Activated CD4-positive, alpha-beta memory T cell treated with anti-CD3 and anti-CD28 coated beads for 36 hours (primary cell): Measurements from ENCODE around the gene OR7D2. TPM values are rescaled to one million over a fixed set of nuclear protein-coding genes. Genes with fewer than 3 reads are reported as not detected.
"Not testable (repeated sequence)": the region's sequence is repeated elsewhere in the genome, so short reads cannot be mapped to it uniquely, and the experiment has no call there.

ENCODE experiments used
- CTCF ChIA-PET: fragments of 350-600 bp; sonication (Branson Sonifier 250); formaldehyde crosslinking; loops from one replicate; lab custom pipeline; 2021; ENCODE audit warnings: antibody characterized with exemption, inconsistent platforms; lab: Charles Lee
- POLR2A ChIA-PET: fragments of 350-600 bp; sonication (Branson Sonifier 250); formaldehyde crosslinking; loops from one replicate; lab custom pipeline; 2021; ENCODE audit warnings: antibody characterized with exemption; lab: Charles Lee
- DNase-seq: peaks from one replicate; pipeline ENCODE4 v3.0.0-alpha.2; 2020
- H3K27ac Mint-ChIP-seq: one replicate; pipeline ENCODE4 v1.8.0; 2021; ENCODE audit warnings: mixed read lengths
- H3K27me3 Mint-ChIP-seq: one replicate; pipeline ENCODE4 v1.8.0; 2021; ENCODE audit warnings: mixed read lengths
- H3K36me3 Mint-ChIP-seq: one replicate; pipeline ENCODE4 v1.8.0; 2021; ENCODE audit warnings: mixed read lengths
- H3K4me1 Mint-ChIP-seq: one replicate; pipeline ENCODE4 v1.8.0; 2021; ENCODE audit warnings: low read depth, mixed read lengths
- H3K4me3 Mint-ChIP-seq: one replicate; pipeline ENCODE4 v1.8.0; 2021; ENCODE audit warnings: mild to moderate bottlenecking, mixed read lengths
- H3K9me3 Mint-ChIP-seq: one replicate; pipeline ENCODE4 v1.8.0; 2021; ENCODE audit warnings: mixed read lengths
- intact Hi-C: fragments of 100-400 bp; cut with micrococcal nuclease; formaldehyde crosslinking; loops from one replicate; pipeline ENCODE4 v1.15.1; 2023
- total RNA-seq, 2 experiments: library from RNA; stranded (reverse); gene quantifications; one replicate each; pipeline ENCODE4 v1.2.3, GENCODE V29; 2021

Gene OR7D2
- total RNA-seq, 2 experiments from 2014 or later = 0.17 TPM; not detected in 1

GRCh38 chr19:9156304-9156703 is 22.5 kb upstream of the OR7D2 start:
- no peak overlapping the region for H3K27ac Mint-ChIP-seq
- intact Hi-C loops = no loop called here
- peaks cover 94% of the 10 kb centered on the region for H3K36me3 Mint-ChIP-seq
- peaks cover 28% of the 10 kb centered on the region for H3K4me1 Mint-ChIP-seq
- no peak for DNase-seq
- ChIA-PET POLR2A (interaction anchor here (0.6 kb wide), 1 partner anchor 13 kb away, joined by 5 read pairs; no protein-coding TSS in a partner anchor), CTCF (interaction anchor here (1.0 kb wide), 1 partner anchor 49 kb away, joined by 3 read pairs; no protein-coding TSS in a partner anchor)
- H3K4me3 Mint-ChIP-seq = no peak overlapping the region
- peaks cover 41% of the 10 kb centered on the region for H3K9me3 Mint-ChIP-seq
- H3K27me3 Mint-ChIP-seq = no peaks in the 10 kb centered on the region

DNA sequence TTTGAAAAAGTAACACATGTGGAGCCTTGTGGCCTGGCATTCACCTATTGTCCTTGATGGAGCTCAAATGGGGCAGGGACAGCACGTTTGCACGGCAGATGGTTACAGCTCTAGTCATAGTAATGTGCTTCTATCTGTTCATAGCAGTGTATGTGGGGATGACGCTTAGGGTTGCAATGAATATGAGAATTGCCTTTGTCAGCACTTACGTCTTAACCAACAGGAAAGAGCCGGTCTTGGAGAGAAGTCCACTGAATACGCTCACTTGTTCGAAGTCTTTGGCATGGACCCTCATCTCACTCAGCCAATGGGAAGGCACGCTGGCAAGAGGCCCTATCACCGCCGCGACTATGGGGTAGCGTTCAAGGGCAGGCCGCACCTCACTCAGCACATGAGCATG is 18.9 kb upstream of the OR7D2 start:
- intact Hi-C loops = no loop called here
- ChIA-PET CTCF (no interaction called here), POLR2A (no interaction called here)
- no peak overlapping the region for H3K27ac Mint-ChIP-seq
- peaks cover 91% of the 10 kb centered on the region for H3K36me3 Mint-ChIP-seq
- peaks cover 7% of the 10 kb centered on the region for H3K4me1 Mint-ChIP-seq
- H3K9me3 Mint-ChIP-seq = peaks cover 32% of the 10 kb centered on the region
- H3K27me3 Mint-ChIP-seq = no peaks in the 10 kb centered on the region
- DNase-seq = no peak
- H3K4me3 Mint-ChIP-seq = no peak overlapping the region

- intact Hi-C loops = no loop called here
- peaks cover 30% of the 10 kb centered on the region for H3K9me3 Mint-ChIP-seq
- H3K4me1 Mint-ChIP-seq = no peaks in the 10 kb centered on the region
- no peaks in the 10 kb centered on the region for H3K27me3 Mint-ChIP-seq
- ChIA-PET POLR2A (no interaction called here), CTCF (no interaction called here)
- H3K27ac Mint-ChIP-seq = no peak overlapping the region
- no peak overlapping the region for H3K4me3 Mint-ChIP-seq
- DNase-seq = no peak
- H3K36me3 Mint-ChIP-seq = peaks cover 88% of the 10 kb centered on the region
Observed at GRCh38 chr19:9161427-9161826, 17.4 kb upstream of the OR7D2 start.

- ChIA-PET CTCF (no interaction called here), POLR2A (no interaction called here)
- H3K9me3 Mint-ChIP-seq = peaks cover 26% of the 10 kb centered on the region
Observed at GRCh38 chr19:9165261-9165660, 13.5 kb upstream of the OR7D2 start.

DNA sequence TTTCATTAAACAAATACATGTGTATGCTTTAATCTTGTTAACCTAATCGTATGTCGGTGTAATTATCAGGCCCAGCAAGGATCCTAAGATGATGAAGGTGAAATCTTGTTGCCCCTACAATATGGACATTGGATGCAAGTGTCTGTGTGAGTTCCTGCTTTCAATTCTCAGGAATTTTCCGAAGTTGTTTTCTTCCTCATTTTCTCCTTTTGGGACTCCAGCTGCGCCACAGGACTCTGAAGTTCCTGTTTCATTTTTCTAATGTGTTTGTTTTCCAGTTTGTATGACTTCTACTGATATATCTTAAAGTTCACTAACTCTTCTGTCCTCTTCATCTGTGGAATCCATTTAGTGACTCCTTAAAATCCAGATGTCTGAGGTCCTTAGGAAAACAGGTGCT is 11.9 kb upstream of the OR7D2 start:
- Mint-ChIP-seq H3K36me3 (peaks cover 46% of the 10 kb centered on the region), H3K4me1 (no peaks in the 10 kb centered on the region), H3K27ac (no peak overlapping the region), H3K4me3 (no peak overlapping the region), H3K27me3 (no peaks in the 10 kb centered on the region), H3K9me3 (peaks cover 21% of the 10 kb centered on the region)
- CTCF ChIA-PET = no interaction called here
- DNase-seq = no peak
- intact Hi-C loops = no loop called here
- POLR2A ChIA-PET = no interaction called here

More at GRCh38 chr19:9165261-9165660, 13.5 kb upstream of the OR7D2 start:
- Mint-ChIP-seq H3K27me3 (no peaks in the 10 kb centered on the region), H3K4me3 (no peak overlapping the region), H3K4me1 (no peaks in the 10 kb centered on the region), H3K36me3 (peaks cover 62% of the 10 kb centered on the region), H3K27ac (no peak overlapping the region)
- intact Hi-C loops = no loop called here
- DNase-seq = no peak

- intact Hi-C loops = no loop called here
- no peak for DNase-seq
- Mint-ChIP-seq H3K4me1 (no peaks in the 10 kb centered on the region), H3K36me3 (peaks cover 10% of the 10 kb centered on the region), H3K27ac (no peak overlapping the region), H3K27me3 (no peaks in the 10 kb centered on the region), H3K9me3 (peaks cover 13% of the 10 kb centered on the region), H3K4me3 (no peak overlapping the region)
- ChIA-PET CTCF (interaction anchor here (0.7 kb wide), 1 partner anchor 50 kb away, joined by 4 read pairs; no protein-coding TSS in a partner anchor), POLR2A (no interaction called here)
Observed at GRCh38 chr19:9171393-9171991, 7.3 kb upstream of the OR7D2 start.

GRCh38 chr19:9175326-9175725 is 3.5 kb upstream of the OR7D2 start:
- peaks cover 3% of the 10 kb centered on the region for H3K27me3 Mint-ChIP-seq
- H3K4me3 Mint-ChIP-seq = no peak overlapping the region
- no peak overlapping the region for H3K27ac Mint-ChIP-seq
- intact Hi-C loops = no loop called here
- no peaks in the 10 kb centered on the region for H3K36me3 Mint-ChIP-seq
- peaks cover 10% of the 10 kb centered on the region for H3K9me3 Mint-ChIP-seq
- DNase-seq = no peak
- ChIA-PET POLR2A (no interaction called here), CTCF (no interaction called here)
- no peaks in the 10 kb centered on the region for H3K4me1 Mint-ChIP-seq

GRCh38 chr19:9183000-9183399 is 4.2 kb downstream of the OR7D2 start:
- Mint-ChIP-seq H3K4me3 (no peak overlapping the region), H3K27ac (no peak overlapping the region), H3K36me3 (peaks cover 2% of the 10 kb centered on the region), H3K9me3 (peaks cover 4% of the 10 kb centered on the region), H3K4me1 (no peaks in the 10 kb centered on the region), H3K27me3 (peaks cover 3% of the 10 kb centered on the region)
- CTCF ChIA-PET = no interaction called here
- DNase-seq = no peak
- intact Hi-C loops = no loop called here
- POLR2A ChIA-PET = no interaction called here

DNA sequence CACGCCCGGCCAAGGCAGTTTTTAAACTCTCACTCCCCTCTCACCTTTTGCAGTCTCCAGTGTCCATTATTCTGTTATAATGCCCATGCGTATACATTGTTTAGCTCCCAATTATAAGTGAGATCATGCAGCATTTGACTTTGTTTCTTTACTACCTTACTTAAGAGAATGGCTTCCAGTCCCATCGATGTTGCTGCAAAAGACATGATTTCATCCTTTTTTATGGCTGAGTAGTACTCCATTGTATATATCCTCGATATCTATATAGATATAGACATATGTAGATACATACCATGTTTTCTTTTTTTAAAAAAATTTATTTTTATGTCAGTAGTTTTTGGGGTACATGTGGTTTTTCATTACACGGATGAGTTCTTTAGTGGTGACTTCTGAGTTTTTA is 8.4 kb downstream of the OR7D2 start:
- peaks cover 15% of the 10 kb centered on the region for H3K9me3 Mint-ChIP-seq
- H3K4me1 Mint-ChIP-seq = no peaks in the 10 kb centered on the region
- no peak for DNase-seq
- intact Hi-C loops = no loop called here
- ChIA-PET CTCF (no interaction called here), POLR2A (no interaction called here)
- H3K4me3 Mint-ChIP-seq = no peak overlapping the region
- H3K27me3 Mint-ChIP-seq = peaks cover 3% of the 10 kb centered on the region
- no peak overlapping the region for H3K27ac Mint-ChIP-seq
- peaks cover 2% of the 10 kb centered on the region for H3K36me3 Mint-ChIP-seq

GRCh38 chr19:9189535-9189934 is 10.8 kb downstream of the OR7D2 start:
- Mint-ChIP-seq H3K27me3 (peaks cover 6% of the 10 kb centered on the region), H3K9me3 (peaks cover 15% of the 10 kb centered on the region), H3K4me1 (no peaks in the 10 kb centered on the region), H3K4me3 (no peak overlapping the region), H3K27ac (no peak overlapping the region), H3K36me3 (peaks cover 2% of the 10 kb centered on the region)
- DNase-seq = no peak
- intact Hi-C loops = no loop called here
- ChIA-PET CTCF (no interaction called here), POLR2A (no interaction called here)

- H3K27ac Mint-ChIP-seq, POLR2A ChIA-PET, H3K4me3 Mint-ChIP-seq, H3K9me3 Mint-ChIP-seq, DNase-seq, H3K4me1 Mint-ChIP-seq, intact Hi-C loops, H3K36me3 Mint-ChIP-seq, CTCF ChIA-PET: not testable (repeated sequence)
- peaks cover 12% of the 10 kb centered on the region for H3K27me3 Mint-ChIP-seq
Observed at GRCh38 chr19:9198044-9198443, 19.3 kb downstream of the OR7D2 start.

- peaks cover 4% of the 10 kb centered on the region for H3K27me3 Mint-ChIP-seq
- H3K9me3 Mint-ChIP-seq = no peaks in the 10 kb centered on the region
- H3K27ac Mint-ChIP-seq = no peak overlapping the region
- DNase-seq = peak; percentile 76
- intact Hi-C loops = loop anchor here (1.0 to 2.0 kb wide), 4 partner anchors 69 to 591 kb away; no protein-coding TSS in a partner anchor
- no peaks in the 10 kb centered on the region for H3K36me3 Mint-ChIP-seq
- CTCF ChIA-PET = interaction anchor here (0.6 to 2.5 kb wide), 16 partner anchors 10 to 593 kb away, joined by 3 to 14 read pairs (median 3); partner anchors contain the start of genes ZNF266, ZNF559 and ZNF846
- H3K4me3 Mint-ChIP-seq = peak overlapping the region; percentile 23
- peaks cover 2% of the 10 kb centered on the region for H3K4me1 Mint-ChIP-seq
- POLR2A ChIA-PET = no interaction called here
Observed at GRCh38 chr19:9205501-9206113, 26.8 kb downstream of the OR7D2 start.

DNA sequence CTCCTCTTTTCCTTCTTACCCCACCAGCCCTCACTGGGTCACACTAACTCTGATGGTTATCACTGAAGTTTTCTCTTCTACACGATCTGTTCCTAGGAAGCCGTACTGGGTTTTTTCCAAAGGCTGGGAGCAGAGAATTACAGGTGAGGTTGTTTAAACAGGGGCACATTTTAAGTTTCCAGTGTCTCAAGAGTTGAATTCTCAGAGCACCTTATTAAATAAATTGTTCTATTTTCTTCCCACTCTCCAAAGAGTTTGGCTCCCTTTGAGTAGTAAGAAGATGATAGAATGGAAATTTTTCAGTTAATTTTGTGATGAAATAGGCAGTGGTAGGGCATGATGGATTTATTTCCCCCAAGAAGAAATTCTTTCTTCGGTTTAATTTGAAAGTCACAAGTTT is 40.7 kb downstream of the OR7D2 start, which contains the start of gene OR7D4:
Gene OR7D4 (minus strand): TSS at position 101 of the 400 bp plus-strand sequence. CDS start 4,752 bp downstream, outside the sequence.
- Mint-ChIP-seq H3K36me3 (no peaks in the 10 kb centered on the region), H3K27ac (no peak within 1 kb of the TSS), H3K27me3 (peaks cover 5% of the 10 kb centered on the region), H3K9me3 (no peaks in the 10 kb centered on the region), H3K4me3 (no peak within 1 kb of the TSS), H3K4me1 (no peaks in the 10 kb centered on the region)
- CTCF ChIA-PET = no interaction called here
- no peak for DNase-seq
- intact Hi-C loops = no loop called here
- POLR2A ChIA-PET = no interaction called here
